Measurements from ENCODE around the gene TP53BP2.

DNA sequence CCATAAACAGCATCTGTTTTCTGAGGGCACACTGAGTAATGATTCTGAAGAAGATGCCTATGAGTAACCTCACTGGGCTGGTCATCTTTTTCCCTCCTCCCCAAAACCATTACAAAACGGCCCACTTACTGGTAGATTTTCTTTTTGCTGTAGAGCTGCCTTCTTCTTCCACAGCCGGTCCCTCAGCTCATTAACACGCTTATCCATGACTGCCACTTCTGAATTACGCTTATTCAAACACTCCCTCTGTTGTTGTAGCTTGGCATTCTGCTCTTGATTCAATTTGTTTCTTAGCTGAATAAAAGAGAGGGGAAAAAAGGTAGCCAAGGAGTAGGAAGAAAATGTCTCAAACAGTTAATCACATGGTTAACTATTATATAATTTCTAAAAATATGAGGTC, 43.1 kb downstream of the TP53BP2 start:
- TF ChIP-seq, protein P1, sequence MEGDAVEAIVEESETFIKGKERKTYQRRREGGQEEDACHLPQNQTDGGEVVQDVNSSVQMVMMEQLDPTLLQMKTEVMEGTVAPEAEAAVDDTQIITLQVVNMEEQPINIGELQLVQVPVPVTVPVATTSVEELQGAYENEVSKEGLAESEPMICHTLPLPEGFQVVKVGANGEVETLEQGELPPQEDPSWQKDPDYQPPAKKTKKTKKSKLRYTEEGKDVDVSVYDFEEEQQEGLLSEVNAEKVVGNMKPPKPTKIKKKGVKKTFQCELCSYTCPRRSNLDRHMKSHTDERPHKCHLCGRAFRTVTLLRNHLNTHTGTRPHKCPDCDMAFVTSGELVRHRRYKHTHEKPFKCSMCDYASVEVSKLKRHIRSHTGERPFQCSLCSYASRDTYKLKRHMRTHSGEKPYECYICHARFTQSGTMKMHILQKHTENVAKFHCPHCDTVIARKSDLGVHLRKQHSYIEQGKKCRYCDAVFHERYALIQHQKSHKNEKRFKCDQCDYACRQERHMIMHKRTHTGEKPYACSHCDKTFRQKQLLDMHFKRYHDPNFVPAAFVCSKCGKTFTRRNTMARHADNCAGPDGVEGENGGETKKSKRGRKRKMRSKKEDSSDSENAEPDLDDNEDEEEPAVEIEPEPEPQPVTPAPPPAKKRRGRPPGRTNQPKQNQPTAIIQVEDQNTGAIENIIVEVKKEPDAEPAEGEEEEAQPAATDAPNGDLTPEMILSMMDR (IDR thresholded peaks at IDR 0.05 in 4 of 5, conservative IDR thresholded peaks at IDR 0.05 in 1 of 5), result no peak
- no peak for TF ChIP-seq POLR2A (IDR thresholded peaks at IDR 0.05)

Measured in gastrocnemius medialis (tissue), 4 donors.